ENCODE results near the gene HBG1. TPM values are rescaled to one million over a fixed set of nuclear protein-coding genes. Genes with fewer than 3 reads are reported as not detected.
A peak's percentile ranks its signal among the peaks of the same experiment; 100 is the strongest.

The HBG1 gene
- total and polyA plus RNA-seq, 2 of the 4 experiments (the other 2 are of a cell fraction), result not detected

DNA sequence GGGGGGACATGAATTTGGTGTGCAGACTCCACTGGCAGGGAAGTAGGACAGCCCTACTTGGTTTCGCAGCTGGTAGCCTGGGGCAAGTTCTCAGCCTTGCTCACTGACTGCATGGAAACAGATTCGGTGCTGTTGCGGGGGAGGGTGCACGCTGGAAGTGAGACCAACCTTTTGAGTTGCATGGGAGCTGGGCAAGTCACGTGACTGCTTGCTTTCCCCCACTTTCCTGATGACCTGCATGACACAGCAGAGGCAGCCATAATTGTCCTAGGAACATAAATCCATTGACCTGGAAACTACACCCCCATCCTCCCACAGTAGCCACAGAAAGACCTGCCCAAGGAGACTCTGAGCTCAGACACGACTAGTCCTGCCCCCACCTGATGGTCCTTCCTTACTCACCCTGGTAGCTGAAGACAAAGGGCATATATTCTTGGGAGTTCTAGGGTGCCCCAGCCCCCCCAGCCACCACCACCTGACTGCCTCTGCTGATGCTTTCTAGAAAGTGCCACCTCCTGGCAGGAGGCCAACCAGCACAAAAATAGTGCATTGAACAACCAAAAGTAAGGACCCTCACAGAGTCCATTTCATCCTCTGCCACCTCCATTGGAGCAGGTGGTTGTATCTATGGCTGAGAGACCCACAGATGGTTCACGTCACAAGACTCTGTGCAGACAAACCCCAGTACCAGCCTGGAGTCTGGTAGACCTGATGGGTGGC, 9.0 kb upstream of the HBG1 start:
- CTCF ChIA-PET, result interaction anchor here (0.6 kb wide), 1 partner anchor 538 kb away, joined by 5 read pairs; no protein-coding TSS in a partner anchor

More for the DNA sequence above, 9.0 kb upstream of the HBG1 start:
- in situ Hi-C loops (cut with MboI; ENCODE audit: low sequenced_read_pairs) (no loop called here), dilution Hi-C loops (cut with HindIII; ENCODE audit: low sequenced_read_pairs, unreplicated experiment) (no loop called here), intact Hi-C loops (cut with micrococcal nuclease) (no loop called here)
- H2BK20ac ChIP-seq (ENCODE audit: low read depth, low read length), result no peak overlapping the region
- no TSS peak for BruUV-seq (replicated peaks)
- POLR2A ChIA-PET (ENCODE audit: unreplicated experiment), result no interaction called here
- H2BK15ac ChIP-seq (ENCODE audit: low read depth, low read length), result no peak overlapping the region
- 60% methylated on average over 1 of the region's 7 CpGs; no CpG with 5 or more reads in 1 of the 2 experiments for WGBS, 2 experiments (ENCODE audit: extremely low coverage in 2 of 2, insufficient read length in 1 of 2)
- H2BK120ac ChIP-seq (ENCODE audit: low read depth, low read length), result no peak overlapping the region
- no peak overlapping the region for H3K4me3 ChIP-seq (ENCODE audit: insufficient read depth, low read depth, low read length)
- no peaks in the 10 kb centered on the region for H3K4me1 ChIP-seq (ENCODE audit: control insufficient read depth, insufficient read depth, low read length)
- no peak overlapping the region for H3K27ac ChIP-seq (ENCODE audit: insufficient read depth, low read length)
- H3K23ac ChIP-seq (ENCODE audit: low read depth, low read length), result no peak overlapping the region
- no peak overlapping the region for H2AK5ac ChIP-seq (ENCODE audit: low read depth, low read length)
- H4K20me1 ChIP-seq (ENCODE audit: insufficient read depth, low read length), result no peaks in the 10 kb centered on the region
- H3K9me1 ChIP-seq (ENCODE audit: insufficient read depth, low read length), result no peaks in the 10 kb centered on the region
- ATAC-seq (ENCODE audit: low read depth), result no peak
- no peak overlapping the region for H3K4me2 ChIP-seq (ENCODE audit: low read depth, low read length)
- DNase-seq, result no peak
- H3K56ac ChIP-seq (ENCODE audit: extremely low read depth, insufficient read depth, low read length), result no peak overlapping the region
- H4K5ac ChIP-seq (ENCODE audit: low read depth, low read length), result no peak overlapping the region
- H3K18ac ChIP-seq (ENCODE audit: low read depth, low read length), result no peak overlapping the region
- H4K91ac ChIP-seq (ENCODE audit: insufficient read depth, low read depth, low read length), result peak overlapping the region; percentile 6; the same call in 1 of the 2 replicates
- H2BK5ac ChIP-seq (ENCODE audit: low read depth, low read length, poor library complexity, severe bottlenecking), result no peak overlapping the region
- no peak overlapping the region for H3K14ac ChIP-seq (replicated peaks; ENCODE audit: low read depth, low read length)
- peak overlapping the region; percentile 68 for H2AFZ ChIP-seq (replicated peaks; ENCODE audit: low read length, poor library complexity)
- TF ChIP-seq, protein P1, sequence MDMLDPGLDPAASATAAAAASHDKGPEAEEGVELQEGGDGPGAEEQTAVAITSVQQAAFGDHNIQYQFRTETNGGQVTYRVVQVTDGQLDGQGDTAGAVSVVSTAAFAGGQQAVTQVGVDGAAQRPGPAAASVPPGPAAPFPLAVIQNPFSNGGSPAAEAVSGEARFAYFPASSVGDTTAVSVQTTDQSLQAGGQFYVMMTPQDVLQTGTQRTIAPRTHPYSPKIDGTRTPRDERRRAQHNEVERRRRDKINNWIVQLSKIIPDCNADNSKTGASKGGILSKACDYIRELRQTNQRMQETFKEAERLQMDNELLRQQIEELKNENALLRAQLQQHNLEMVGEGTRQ (IDR thresholded peaks at IDR 0.05; ENCODE audit: low read depth, low read length), result no peak
- TF ChIP-seq, protein P2, sequence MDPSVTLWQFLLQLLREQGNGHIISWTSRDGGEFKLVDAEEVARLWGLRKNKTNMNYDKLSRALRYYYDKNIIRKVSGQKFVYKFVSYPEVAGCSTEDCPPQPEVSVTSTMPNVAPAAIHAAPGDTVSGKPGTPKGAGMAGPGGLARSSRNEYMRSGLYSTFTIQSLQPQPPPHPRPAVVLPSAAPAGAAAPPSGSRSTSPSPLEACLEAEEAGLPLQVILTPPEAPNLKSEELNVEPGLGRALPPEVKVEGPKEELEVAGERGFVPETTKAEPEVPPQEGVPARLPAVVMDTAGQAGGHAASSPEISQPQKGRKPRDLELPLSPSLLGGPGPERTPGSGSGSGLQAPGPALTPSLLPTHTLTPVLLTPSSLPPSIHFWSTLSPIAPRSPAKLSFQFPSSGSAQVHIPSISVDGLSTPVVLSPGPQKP (IDR thresholded peaks at IDR 0.05; ENCODE audit: borderline replicate concordance, low read depth, low read length), result no peak
- TF ChIP-seq MAFK (IDR thresholded peaks at IDR 0.05; ENCODE audit: low read depth, low read length) (no peak), RFX5 (IDR thresholded peaks at IDR 0.05; ENCODE audit: low read depth, low read length) (no peak), CEBPB (IDR thresholded peaks at IDR 0.05; ENCODE audit: low read depth, low read length) (no peak), FOS (IDR thresholded peaks at IDR 0.05; ENCODE audit: low read depth, low read length) (no peak), RAD21 (IDR thresholded peaks at IDR 0.05; ENCODE audit: low read length) (no peak), SMC3 (IDR thresholded peaks at IDR 0.05; ENCODE audit: low read depth, low read length) (no peak)
- no peaks in the 10 kb centered on the region for H3K36me3 ChIP-seq (ENCODE audit: control insufficient read depth, insufficient read depth, low read length)
- no peak overlapping the region for H2AK9ac ChIP-seq (replicated peaks; ENCODE audit: low read depth, low read length, poor library complexity)
- no peaks in the 10 kb centered on the region for H3K27me3 ChIP-seq (ENCODE audit: control insufficient read depth, insufficient read depth, low read length)
- no peak overlapping the region for H3K9ac ChIP-seq (ENCODE audit: low read depth, low read length)
- no peak overlapping the region for H4K8ac ChIP-seq (ENCODE audit: low read depth in 2 of 2, low read length in 2 of 2)
- H3K79me1 ChIP-seq (ENCODE audit: low read depth in 1 of 2, low read length in 2 of 2), result no peaks in the 10 kb centered on the region
- H3K4ac ChIP-seq (ENCODE audit: low read depth, low read length), result no peak overlapping the region; the same call in 1 of the 2 replicates
- H3K9me3 ChIP-seq (ENCODE audit: control insufficient read depth, insufficient read depth, low read length), result 0 out of 2 replicates have a peak, but pooled peaks cover 2% of the 10 kb centered on the region
